PC-9 (cell line): ENCODE data around the gene CHRNB1.

ENCODE experiments used
- CTCF ChIP-seq: fragments of 200-600 bp; sonication (generic); conservative IDR thresholded peaks from 2 replicates; pipeline ENCODE4 v1.6.1; 2017; ENCODE audit warnings: mixed run types, antibody characterized with exemption, mild to moderate bottlenecking, moderate library complexity
- EZH2 ChIP-seq: fragments of 200-600 bp; sonication (generic); IDR thresholded peaks from 2 replicates; pipeline ENCODE4 v1.8.0; 2017; ENCODE audit warnings: antibody characterized with exemption, low read depth

DNA sequence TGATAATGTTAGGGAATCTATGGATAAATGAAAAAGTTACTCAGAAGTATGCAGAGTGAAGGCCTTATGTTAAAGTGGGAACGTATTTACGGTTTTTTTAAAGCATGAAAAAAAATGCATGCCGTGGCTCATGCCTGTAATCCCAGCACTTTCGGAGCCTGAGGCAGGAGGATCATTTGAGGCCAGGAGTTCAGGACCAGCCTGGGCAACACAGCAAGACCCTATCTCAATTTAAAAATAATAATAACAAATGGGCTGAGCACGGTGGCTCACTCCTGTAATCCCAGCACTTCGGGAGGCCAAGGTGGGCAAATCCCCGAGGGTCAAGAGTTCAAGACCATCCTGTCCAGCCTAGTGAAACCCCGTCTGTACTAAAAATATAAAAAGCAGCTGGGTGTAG lies 45.3 kb downstream of the CHRNB1 start:
- TF ChIP-seq CTCF = no peak
- no peak for TF ChIP-seq EZH2
